ENCODE measurements around the gene HSPA1L.

GRCh38 chr6:31761343-31761742 is 53.7 kb downstream of the HSPA1L start:
- TF ChIP-seq CTCF (conservative IDR thresholded peaks at IDR 0.05; ENCODE audit: low read length) (no peak), EZH2phosphoT487 (IDR thresholded peaks at IDR 0.05; ENCODE audit: borderline replicate concordance) (no peak)
